Fibroblast of lung (primary cell): ENCODE data around the gene FCRLB.

Source experiments
- CTCF ChIP-seq, 2 donors: IDR thresholded peaks in 1 of 2; conservative IDR thresholded peaks in 1 of 2; 1 replicate in 1 of 2; 2 replicates in 1 of 2; pipeline ENCODE4 v1.5.1; 2011 to 2012; ENCODE audit warnings: low read length in 2 of 2, control low read depth in 1 of 2, inconsistent platforms in 1 of 2, low read depth in 1 of 2, mild to moderate bottlenecking in 1 of 2
- EZH2 ChIP-seq: IDR thresholded peaks from 2 replicates; pipeline ENCODE4 v1.5.1; 2012; ENCODE audit warnings: low read length, control low read depth, mild to moderate bottlenecking; ENCODE audit errors: missing control alignments

DNA sequence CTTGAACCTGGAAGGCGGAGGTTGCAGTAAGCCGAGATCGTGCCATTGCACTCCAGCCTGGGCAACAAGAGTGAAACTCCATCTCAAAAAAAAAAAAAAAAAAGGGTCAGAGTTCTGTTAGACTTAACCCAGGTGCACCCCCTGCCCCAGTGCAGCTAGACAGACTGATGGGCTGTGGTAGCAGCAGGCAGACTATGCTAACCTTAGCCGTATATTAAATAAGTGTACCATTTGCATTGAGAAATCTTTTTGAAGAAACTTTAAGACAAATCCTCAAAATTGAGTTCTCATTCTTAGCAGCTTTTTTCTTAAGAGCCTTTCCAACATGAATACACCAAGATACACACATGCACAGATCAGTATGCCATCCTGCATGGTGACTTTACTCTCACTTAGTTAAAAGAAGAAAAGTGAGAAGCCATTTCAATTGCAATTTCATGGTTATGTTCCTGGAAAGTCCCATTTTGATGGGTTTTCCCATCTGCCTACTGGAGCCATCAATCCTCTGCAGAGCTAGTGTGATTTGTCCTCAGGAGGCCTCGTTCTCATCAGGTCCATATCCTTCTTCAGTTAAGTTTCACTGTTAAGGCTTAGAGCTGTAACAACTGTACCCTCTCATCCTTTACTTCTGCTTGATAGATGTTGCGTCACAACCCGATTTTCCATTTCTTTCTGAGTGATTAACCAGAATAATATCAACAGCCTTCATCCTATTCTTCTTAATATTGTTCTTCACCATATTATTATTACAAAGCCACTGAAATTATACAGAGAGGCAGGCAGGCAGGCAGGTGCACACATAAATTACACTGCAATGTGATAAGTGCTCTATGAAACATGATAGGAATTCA lies 7.3 kb downstream of the FCRLB start:
- TF ChIP-seq CTCF (conservative IDR thresholded peaks at IDR 0.05 in 1 of 2, IDR thresholded peaks at IDR 0.05 in 1 of 2; ENCODE audit: low read depth in 1 of 2, low read length in 2 of 2) (no peak), EZH2 (no peak)
